RWPE1 (cell line): ENCODE data around the gene PAPOLG.

ENCODE experiments used
- CTCF ChIA-PET: fragments of 350-600 bp; sonication (Branson Sonifier 250); formaldehyde crosslinking; extraction: SDS; loops from one replicate; lab custom pipeline; 2021; lab: Yijun Ruan, JAX
- POLR2A ChIA-PET: fragments of 400-600 bp; formaldehyde crosslinking; extraction: SDS; loops from one replicate; lab custom pipeline; 2020; ENCODE audit warnings: antibody characterized with exemption; ENCODE audit not compliant: low non-redundant PET; lab: Yijun Ruan, JAX
- DNase-seq: peaks from one replicate; pipeline ENCODE4 v3.0.0; 2012; ENCODE audit warnings: low spot score
- H3K27ac ChIP-seq: fragments of 450-650 bp; 2 replicates; pipeline ENCODE4 v1.5.1; 2017
- TF ChIP-seq, protein P1 (sequence below): fragments of 450-650 bp; conservative IDR thresholded peaks from 2 replicates; pipeline ENCODE4 v1.5.1; 2017; ENCODE audit warnings: low read depth, mild to moderate bottlenecking

Gene PAPOLG

GRCh38 chr2:60819155-60819862 is 63.2 kb downstream of the PAPOLG start:
- no peak for DNase-seq
- H3K27ac ChIP-seq, result no peak overlapping the region
- ChIA-PET CTCF (no interaction called here), POLR2A (no interaction called here)
- TF ChIP-seq, protein P1, sequence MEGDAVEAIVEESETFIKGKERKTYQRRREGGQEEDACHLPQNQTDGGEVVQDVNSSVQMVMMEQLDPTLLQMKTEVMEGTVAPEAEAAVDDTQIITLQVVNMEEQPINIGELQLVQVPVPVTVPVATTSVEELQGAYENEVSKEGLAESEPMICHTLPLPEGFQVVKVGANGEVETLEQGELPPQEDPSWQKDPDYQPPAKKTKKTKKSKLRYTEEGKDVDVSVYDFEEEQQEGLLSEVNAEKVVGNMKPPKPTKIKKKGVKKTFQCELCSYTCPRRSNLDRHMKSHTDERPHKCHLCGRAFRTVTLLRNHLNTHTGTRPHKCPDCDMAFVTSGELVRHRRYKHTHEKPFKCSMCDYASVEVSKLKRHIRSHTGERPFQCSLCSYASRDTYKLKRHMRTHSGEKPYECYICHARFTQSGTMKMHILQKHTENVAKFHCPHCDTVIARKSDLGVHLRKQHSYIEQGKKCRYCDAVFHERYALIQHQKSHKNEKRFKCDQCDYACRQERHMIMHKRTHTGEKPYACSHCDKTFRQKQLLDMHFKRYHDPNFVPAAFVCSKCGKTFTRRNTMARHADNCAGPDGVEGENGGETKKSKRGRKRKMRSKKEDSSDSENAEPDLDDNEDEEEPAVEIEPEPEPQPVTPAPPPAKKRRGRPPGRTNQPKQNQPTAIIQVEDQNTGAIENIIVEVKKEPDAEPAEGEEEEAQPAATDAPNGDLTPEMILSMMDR, result no peak

- ChIA-PET CTCF (no interaction called here), POLR2A (no interaction called here)
- TF ChIP-seq, protein P1, result no peak
- no peak overlapping the region for H3K27ac ChIP-seq
- DNase-seq, result no peak
Measured at GRCh38 chr2:60819936-60820335, 63.9 kb downstream of the PAPOLG start.

GRCh38 chr2:60820416-60821132 is 64.5 kb downstream of the PAPOLG start:
- POLR2A ChIA-PET, result no interaction called here
- DNase-seq, result no peak
- CTCF ChIA-PET, result no interaction called here
- H3K27ac ChIP-seq, result no peak overlapping the region
- TF ChIP-seq, protein P1, result no peak

- CTCF ChIA-PET, result interaction anchor here (0.6 kb wide), 1 partner anchor 61 kb away, joined by 3 read pairs; no protein-coding TSS in a partner anchor
- TF ChIP-seq, protein P1, result no peak
- POLR2A ChIA-PET, result no interaction called here
- DNase-seq, result no peak
- H3K27ac ChIP-seq, result no peak overlapping the region
Measured at GRCh38 chr2:60821133-60821469, 65.0 kb downstream of the PAPOLG start.

DNA sequence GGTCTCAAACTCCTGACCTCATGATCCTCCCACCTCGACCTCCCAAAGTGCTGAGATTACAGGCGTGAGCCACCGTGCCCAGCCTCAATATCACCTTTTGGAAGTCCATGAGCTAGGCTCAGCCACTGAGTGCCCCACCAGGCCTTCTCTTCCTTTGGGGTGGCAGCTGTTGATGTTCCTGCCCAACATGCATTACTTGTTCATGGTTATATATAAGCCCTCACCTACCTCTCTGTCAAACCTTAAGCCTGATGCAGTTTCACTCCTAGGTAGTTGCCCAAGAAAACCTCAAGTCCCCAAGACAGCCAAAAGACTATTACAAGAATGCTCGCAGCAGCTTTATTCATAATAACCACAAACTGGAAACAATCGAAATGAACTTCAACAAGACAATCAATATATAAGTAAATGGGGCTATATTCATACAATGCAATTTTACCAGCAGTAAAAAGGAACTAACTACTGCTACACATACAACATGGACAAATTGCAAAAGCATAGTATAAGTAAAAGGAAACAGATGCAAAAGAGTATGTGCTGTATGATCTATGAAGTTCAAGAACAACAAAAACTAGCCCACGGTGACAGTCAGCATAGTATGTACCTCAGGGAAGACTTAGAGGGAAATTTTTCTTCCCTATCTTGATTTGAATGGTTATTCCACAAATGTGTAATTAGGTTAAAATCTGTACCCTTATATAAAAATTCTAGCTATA is 65.7 kb downstream of the PAPOLG start:
- ChIA-PET POLR2A (no interaction called here), CTCF (interaction anchor here (0.6 to 0.7 kb wide), 2 partner anchors 60 to 207 kb away, joined by 3 to 4 read pairs; no protein-coding TSS in a partner anchor)
- no peak overlapping the region for H3K27ac ChIP-seq
- TF ChIP-seq, protein P1, result no peak
- DNase-seq, result no peak

DNA sequence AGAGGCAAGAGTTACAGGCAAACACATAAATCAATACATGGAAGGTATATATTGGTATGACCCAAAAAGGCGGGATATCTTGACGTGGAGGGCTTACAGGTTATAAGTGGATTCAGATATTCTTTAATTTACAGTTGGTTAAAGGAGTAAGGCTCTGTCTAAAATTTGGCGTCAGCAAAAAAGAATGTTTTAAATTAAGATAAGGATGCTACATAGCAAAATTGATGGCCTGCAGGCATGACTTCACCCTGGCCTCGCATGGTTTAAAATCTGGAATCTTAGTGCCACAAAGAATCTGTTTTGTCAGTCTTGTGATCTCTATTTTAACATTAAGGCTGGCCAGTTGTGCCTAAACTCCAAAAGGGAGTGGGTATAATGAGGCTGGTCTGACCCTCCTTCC is 66.9 kb downstream of the PAPOLG start:
- ChIA-PET POLR2A (no interaction called here), CTCF (interaction anchor here (0.6 kb wide), 1 partner anchor 11 kb away, joined by 5 read pairs; no protein-coding TSS in a partner anchor)
- H3K27ac ChIP-seq, result no peak overlapping the region
- DNase-seq, result no peak
- TF ChIP-seq, protein P1, result no peak
